ENCODE results near the gene ETV6.

- TF ChIP-seq CTCF (conservative IDR thresholded peaks at IDR 0.05 in 1 of 2, IDR thresholded peaks at IDR 0.05 in 1 of 2; ENCODE audit: extremely low read depth in 1 of 2, insufficient read depth in 1 of 2, low read depth in 1 of 2, low read length in 2 of 2) (no peak), EZH2 (IDR thresholded peaks at IDR 0.05; ENCODE audit: borderline replicate concordance, low read length) (no peak)
Measured at GRCh38 chr12:11696084-11696483, 46.6 kb downstream of the ETV6 start.

Measured in mammary epithelial cell (primary cell).